SK-N-SH treated with all-trans-retinoic acid at 6 μM for 48 hours (cell line): ENCODE data around the gene CTNND2.

Source experiments
- ATAC-seq: fragments of 200-7000 bp; cut with Tn5 transposase; 3 replicates; pipeline ENCODE4 v1.9.1; 2020; ENCODE audit warnings: mild to moderate bottlenecking, moderate library complexity
- ARNTL ChIP-seq: fragments of 450-650 bp; formaldehyde crosslinking; IDR thresholded peaks from 2 replicates; pipeline ENCODE4 v1.5.0; 2020; ENCODE audit warnings: low read depth, mild to moderate bottlenecking, moderate library complexity, borderline replicate concordance
- BACH2 ChIP-seq: fragments of 250-450 bp; sonication (Bioruptor Pico); IDR thresholded peaks from 2 replicates; pipeline ENCODE4 v1.9.0; 2021; ENCODE audit warnings: mild to moderate bottlenecking, borderline replicate concordance
- CREB5 ChIP-seq: fragments of 250-450 bp; sonication (Bioruptor Pico); IDR thresholded peaks from 2 replicates; pipeline ENCODE4 v1.5.1; 2020; ENCODE audit warnings: low read depth, mild to moderate bottlenecking, moderate library complexity
- CSDC2 ChIP-seq: fragments of 250-450 bp; sonication (Bioruptor Pico); IDR thresholded peaks from 2 replicates; pipeline ENCODE4 v1.5.0; 2020; ENCODE audit warnings: mild to moderate bottlenecking, moderate library complexity
- ESRRG ChIP-seq: fragments of 250-450 bp; sonication (Bioruptor Pico); IDR thresholded peaks from 2 replicates; pipeline ENCODE4 v1.6.1; 2021; ENCODE audit warnings: mild to moderate bottlenecking
- GLIS3 ChIP-seq: fragments of 250-450 bp; sonication (Bioruptor Pico); IDR thresholded peaks from 2 replicates; pipeline ENCODE4 v1.5.0; 2020; ENCODE audit warnings: mild to moderate bottlenecking, moderate library complexity
- ISL1 ChIP-seq: fragments of 250-450 bp; sonication (Bioruptor Pico); IDR thresholded peaks from 2 replicates; pipeline ENCODE4 v2.1.2; 2022; ENCODE audit warnings: mild to moderate bottlenecking, moderate library complexity
- PATZ1 ChIP-seq: fragments of 250-450 bp; sonication (Bioruptor Pico); IDR thresholded peaks from 2 replicates; pipeline ENCODE4 v1.8.0; 2020; ENCODE audit warnings: mild to moderate bottlenecking, moderate library complexity, borderline replicate concordance
- POU6F1 ChIP-seq: fragments of 250-450 bp; sonication (Bioruptor Pico); IDR thresholded peaks from 2 replicates; pipeline ENCODE4 v1.8.0; 2021; ENCODE audit warnings: low read depth, mild to moderate bottlenecking, moderate library complexity, borderline replicate concordance
- PPARA ChIP-seq: fragments of 250-450 bp; sonication (Bioruptor Pico); IDR thresholded peaks from 2 replicates; pipeline ENCODE4 v1.5.0; 2020; ENCODE audit warnings: mild to moderate bottlenecking, borderline replicate concordance
- RARB ChIP-seq: fragments of 250-450 bp; sonication (Bioruptor Pico); IDR thresholded peaks from 2 replicates; pipeline ENCODE4 v1.8.0; 2021; ENCODE audit warnings: mild to moderate bottlenecking, moderate library complexity
- SNAI2 ChIP-seq: fragments of 250-450 bp; sonication (Bioruptor Pico); IDR thresholded peaks from 2 replicates; pipeline ENCODE4 v1.5.0; 2020; ENCODE audit warnings: mild to moderate bottlenecking, moderate library complexity
- TCF4 ChIP-seq: fragments of 250-450 bp; sonication (Bioruptor Pico); IDR thresholded peaks from 2 replicates; pipeline ENCODE4 v1.8.0; 2021; ENCODE audit warnings: mild to moderate bottlenecking, moderate library complexity, borderline replicate concordance
- TOX ChIP-seq: fragments of 250-450 bp; sonication (Bioruptor Pico); IDR thresholded peaks from 2 replicates; pipeline ENCODE4 v1.8.0; 2021; ENCODE audit warnings: mild to moderate bottlenecking, moderate library complexity, borderline replicate concordance
- ZC3H10 ChIP-seq: fragments of 250-450 bp; sonication (Bioruptor Pico); IDR thresholded peaks from 2 replicates; pipeline ENCODE4 v1.5.1; 2021; ENCODE audit warnings: mild to moderate bottlenecking, moderate library complexity
- ZFP30 ChIP-seq: fragments of 450-650 bp; formaldehyde crosslinking; IDR thresholded peaks from 2 replicates; pipeline ENCODE4 v1.5.0; 2022; ENCODE audit warnings: mild to moderate bottlenecking, moderate library complexity
- ZNF70 ChIP-seq: fragments of 450-650 bp; formaldehyde crosslinking; IDR thresholded peaks from 2 replicates; pipeline ENCODE4 v1.5.0; 2020; ENCODE audit warnings: mild to moderate bottlenecking, moderate library complexity
- ZNF8 ChIP-seq: fragments of 450-650 bp; formaldehyde crosslinking; IDR thresholded peaks from 2 replicates; pipeline ENCODE4 v1.5.0; 2020; ENCODE audit warnings: mild to moderate bottlenecking, moderate library complexity
- TF ChIP-seq, protein P1 (sequence below): fragments of 250-450 bp; sonication (Bioruptor Pico); IDR thresholded peaks from 2 replicates; pipeline ENCODE4 v1.5.1; 2021; ENCODE audit warnings: mild to moderate bottlenecking, moderate library complexity
- TF ChIP-seq, protein P2 (sequence below): fragments of 250-450 bp; sonication (Bioruptor Pico); IDR thresholded peaks from 2 replicates; pipeline ENCODE4 v1.5.0; 2020; ENCODE audit warnings: mild to moderate bottlenecking, moderate library complexity

The CTNND2 gene

GRCh38 chr5:11181940-11182339, 722.3 kb downstream of the CTNND2 start (continued):
- no peak for TF ChIP-seq PPARA

GRCh38 chr5:11180890-11181289, 723.4 kb downstream of the CTNND2 start:
- no peak for TF ChIP-seq GLIS3 (CRISPR knock-in tag)
- no peak for TF ChIP-seq CREB5
- no peak for TF ChIP-seq POU6F1 (CRISPR knock-in tag)
- TF ChIP-seq CSDC2, result no peak
- TF ChIP-seq, protein P1, sequence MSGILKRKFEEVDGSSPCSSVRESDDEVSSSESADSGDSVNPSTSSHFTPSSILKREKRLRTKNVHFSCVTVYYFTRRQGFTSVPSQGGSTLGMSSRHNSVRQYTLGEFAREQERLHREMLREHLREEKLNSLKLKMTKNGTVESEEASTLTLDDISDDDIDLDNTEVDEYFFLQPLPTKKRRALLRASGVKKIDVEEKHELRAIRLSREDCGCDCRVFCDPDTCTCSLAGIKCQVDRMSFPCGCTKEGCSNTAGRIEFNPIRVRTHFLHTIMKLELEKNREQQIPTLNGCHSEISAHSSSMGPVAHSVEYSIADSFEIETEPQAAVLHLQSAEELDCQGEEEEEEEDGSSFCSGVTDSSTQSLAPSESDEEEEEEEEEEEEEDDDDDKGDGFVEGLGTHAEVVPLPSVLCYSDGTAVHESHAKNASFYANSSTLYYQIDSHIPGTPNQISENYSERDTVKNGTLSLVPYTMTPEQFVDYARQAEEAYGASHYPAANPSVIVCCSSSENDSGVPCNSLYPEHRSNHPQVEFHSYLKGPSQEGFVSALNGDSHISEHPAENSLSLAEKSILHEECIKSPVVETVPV (CRISPR knock-in tag), result no peak
- TF ChIP-seq ZNF8 (CRISPR knock-in tag), result no peak
- TF ChIP-seq SNAI2 (CRISPR knock-in tag), result no peak
- no peak for TF ChIP-seq RARB (CRISPR knock-in tag)
- TF ChIP-seq PATZ1 (CRISPR knock-in tag), result no peak
- TF ChIP-seq, protein P2, sequence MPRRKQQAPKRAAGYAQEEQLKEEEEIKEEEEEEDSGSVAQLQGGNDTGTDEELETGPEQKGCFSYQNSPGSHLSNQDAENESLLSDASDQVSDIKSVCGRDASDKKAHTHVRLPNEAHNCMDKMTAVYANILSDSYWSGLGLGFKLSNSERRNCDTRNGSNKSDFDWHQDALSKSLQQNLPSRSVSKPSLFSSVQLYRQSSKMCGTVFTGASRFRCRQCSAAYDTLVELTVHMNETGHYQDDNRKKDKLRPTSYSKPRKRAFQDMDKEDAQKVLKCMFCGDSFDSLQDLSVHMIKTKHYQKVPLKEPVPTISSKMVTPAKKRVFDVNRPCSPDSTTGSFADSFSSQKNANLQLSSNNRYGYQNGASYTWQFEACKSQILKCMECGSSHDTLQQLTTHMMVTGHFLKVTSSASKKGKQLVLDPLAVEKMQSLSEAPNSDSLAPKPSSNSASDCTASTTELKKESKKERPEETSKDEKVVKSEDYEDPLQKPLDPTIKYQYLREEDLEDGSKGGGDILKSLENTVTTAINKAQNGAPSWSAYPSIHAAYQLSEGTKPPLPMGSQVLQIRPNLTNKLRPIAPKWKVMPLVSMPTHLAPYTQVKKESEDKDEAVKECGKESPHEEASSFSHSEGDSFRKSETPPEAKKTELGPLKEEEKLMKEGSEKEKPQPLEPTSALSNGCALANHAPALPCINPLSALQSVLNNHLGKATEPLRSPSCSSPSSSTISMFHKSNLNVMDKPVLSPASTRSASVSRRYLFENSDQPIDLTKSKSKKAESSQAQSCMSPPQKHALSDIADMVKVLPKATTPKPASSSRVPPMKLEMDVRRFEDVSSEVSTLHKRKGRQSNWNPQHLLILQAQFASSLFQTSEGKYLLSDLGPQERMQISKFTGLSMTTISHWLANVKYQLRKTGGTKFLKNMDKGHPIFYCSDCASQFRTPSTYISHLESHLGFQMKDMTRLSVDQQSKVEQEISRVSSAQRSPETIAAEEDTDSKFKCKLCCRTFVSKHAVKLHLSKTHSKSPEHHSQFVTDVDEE (CRISPR knock-in tag), result no peak
- TF ChIP-seq ESRRG (CRISPR knock-in tag), result no peak
- no peak for TF ChIP-seq TCF4 (CRISPR knock-in tag)
- TF ChIP-seq TOX, result no peak
- no peak for TF ChIP-seq ZC3H10
- TF ChIP-seq ZFP30, result no peak
- no peak for TF ChIP-seq ARNTL (CRISPR knock-in tag)
- TF ChIP-seq ISL1, result no peak
- no peak for ATAC-seq

GRCh38 chr5:11177999-11178711, 726.1 kb downstream of the CTNND2 start:
- no peak for TF ChIP-seq ZNF70
- no peak for ATAC-seq

DNA sequence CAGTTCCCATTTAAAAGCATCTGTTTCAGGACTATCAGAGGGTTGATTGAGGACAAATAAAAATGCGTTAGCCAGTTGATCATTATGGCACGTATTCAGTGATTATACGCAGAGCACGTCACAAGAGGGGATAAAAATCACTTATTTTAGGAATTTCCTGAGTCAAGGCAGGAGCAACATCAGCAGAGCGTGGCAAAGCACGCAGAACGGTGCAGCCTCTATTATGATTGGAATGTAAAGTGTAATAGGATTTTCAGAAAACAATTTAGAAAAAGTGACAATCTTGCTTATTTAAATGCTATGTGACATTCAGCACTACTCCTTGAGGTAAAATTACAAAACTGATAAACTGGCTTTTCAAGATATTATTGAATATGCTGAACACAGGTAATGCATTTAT, 729.7 kb downstream of the CTNND2 start:
- TF ChIP-seq TOX (no peak), ZC3H10 (no peak), BACH2 (no peak), PPARA (no peak), ZNF70 (no peak), CSDC2 (no peak), GLIS3 (CRISPR knock-in tag) (no peak), ZNF8 (CRISPR knock-in tag) (no peak), ARNTL (CRISPR knock-in tag) (no peak), SNAI2 (CRISPR knock-in tag) (no peak)
- TF ChIP-seq, protein P2 (CRISPR knock-in tag), result no peak
- ATAC-seq, result no peak
